GM19372 (cell line): ENCODE data around the gene SLCO3A1.

ENCODE experiments used
- ATAC-seq: cut with Tn5 transposase; IDR thresholded peaks from one replicate; pipeline ENCODE4 v1.9.1; 2021; ENCODE audit warnings: mild to moderate bottlenecking, low read depth, moderate library complexity; ENCODE audit not compliant: unreplicated experiment

The SLCO3A1 gene

DNA sequence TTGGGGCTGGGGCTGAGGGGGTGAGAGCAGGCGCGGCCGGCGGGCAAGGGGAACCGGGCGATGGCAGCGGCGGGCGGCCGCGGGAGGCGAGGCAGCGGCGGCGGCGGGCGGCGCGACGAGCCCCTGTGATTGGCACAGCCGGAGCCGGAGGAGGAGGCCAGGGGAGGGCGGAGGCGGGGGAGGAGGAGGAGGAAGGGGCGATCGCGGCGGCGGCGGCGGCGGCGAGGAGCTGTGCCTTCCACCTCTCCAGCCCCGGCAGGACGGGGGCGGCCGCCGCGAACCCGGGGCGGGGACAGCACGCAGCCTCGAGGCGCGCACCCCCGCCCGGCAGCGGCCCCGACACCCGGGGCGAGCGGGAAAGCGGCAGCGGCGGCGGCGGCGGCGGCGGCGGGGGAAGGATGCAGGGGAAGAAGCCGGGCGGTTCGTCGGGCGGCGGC is at the start of gene SLCO3A1:
Gene SLCO3A1 (plus strand): TSS at position 198 of the 437 bp plus-strand sequence.
- ATAC-seq = peak; percentile 15

GRCh38 chr15:91807122-91807521 is 46.4 kb upstream of the SLCO3A1 start:
- ATAC-seq = no peak

DNA sequence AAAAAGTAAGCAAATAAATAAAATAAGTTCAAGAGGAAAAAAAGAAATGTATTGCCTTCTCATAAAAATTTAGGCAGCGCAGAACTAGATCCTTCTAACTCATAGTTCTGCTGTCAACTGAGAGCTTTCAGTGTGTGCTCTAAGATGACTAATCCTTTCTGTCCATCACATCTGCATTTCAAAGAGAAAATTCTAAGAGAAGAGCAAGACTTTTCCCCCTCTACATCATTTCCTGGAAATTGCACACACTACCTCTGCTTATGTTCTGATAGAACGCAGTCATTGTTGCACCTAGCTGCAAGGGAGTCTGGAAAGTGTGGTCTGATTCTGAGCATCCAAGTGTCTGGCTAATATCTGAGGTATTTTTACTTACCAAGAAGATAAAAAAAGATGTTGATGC is 39.6 kb upstream of the SLCO3A1 start:
- ATAC-seq = no peak

DNA sequence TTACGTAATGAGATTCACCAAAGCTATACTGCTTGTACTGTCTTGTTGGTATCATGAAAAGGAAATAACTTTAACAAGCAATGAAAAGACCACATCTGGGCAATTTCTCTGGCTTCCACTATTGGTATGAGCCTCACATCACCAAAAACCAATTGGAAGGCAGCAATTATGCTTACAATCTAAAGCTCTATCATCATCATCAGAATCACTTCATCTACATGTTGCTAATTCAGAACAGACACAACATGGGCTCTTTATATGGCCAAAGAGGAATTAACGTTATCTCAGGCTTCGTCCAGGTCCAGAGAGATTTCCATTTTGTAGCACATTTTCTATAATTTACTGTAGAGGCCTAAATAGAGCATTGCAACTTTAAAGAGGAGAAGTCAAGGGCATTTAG is 36.6 kb upstream of the SLCO3A1 start:
- ATAC-seq = no peak

DNA sequence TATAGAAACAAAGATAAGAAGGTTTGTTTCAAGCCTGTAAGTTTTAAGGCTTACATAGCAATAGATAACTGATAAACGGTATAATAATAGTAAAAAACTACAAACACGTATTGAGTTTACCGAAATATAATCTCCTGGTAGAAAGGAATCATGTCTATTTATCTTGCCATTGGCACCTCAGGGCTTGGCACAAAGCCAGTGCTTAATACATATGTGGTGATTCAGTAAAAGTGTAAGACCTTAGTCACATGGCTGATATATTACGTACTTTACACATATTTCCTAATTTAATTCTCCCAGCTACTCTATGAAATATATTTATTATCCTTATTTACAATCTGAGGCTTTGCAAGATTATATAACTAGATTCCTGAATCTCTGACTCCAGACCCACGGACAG is 32.0 kb upstream of the SLCO3A1 start:
- no peak for ATAC-seq

GRCh38 chr15:91824256-91824655 is 29.3 kb upstream of the SLCO3A1 start:
- no peak for ATAC-seq

DNA sequence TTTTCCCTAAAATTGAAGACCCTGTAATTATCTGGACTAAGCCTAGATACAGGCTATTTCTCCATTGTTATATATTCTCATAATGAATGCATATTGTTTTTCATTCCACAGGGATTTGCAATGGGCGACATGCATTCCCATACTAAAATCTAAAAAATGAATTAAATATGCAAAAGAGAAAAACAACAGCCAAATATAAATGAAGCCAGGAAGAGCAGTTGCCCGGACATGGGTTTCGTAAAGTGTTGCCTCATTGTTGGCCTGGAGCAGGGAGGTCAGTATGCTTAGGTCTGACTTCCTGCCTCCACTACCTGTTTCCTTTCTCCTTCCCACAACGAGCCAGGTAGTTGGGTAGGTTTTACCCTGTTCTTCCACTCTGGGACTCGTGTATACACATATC is 27.1 kb upstream of the SLCO3A1 start:
- no peak for ATAC-seq

- ATAC-seq = no peak
Observed at GRCh38 chr15:91833056-91833455, 20.5 kb upstream of the SLCO3A1 start.

GRCh38 chr15:91839867-91840266 is 13.6 kb upstream of the SLCO3A1 start:
- no peak for ATAC-seq

DNA sequence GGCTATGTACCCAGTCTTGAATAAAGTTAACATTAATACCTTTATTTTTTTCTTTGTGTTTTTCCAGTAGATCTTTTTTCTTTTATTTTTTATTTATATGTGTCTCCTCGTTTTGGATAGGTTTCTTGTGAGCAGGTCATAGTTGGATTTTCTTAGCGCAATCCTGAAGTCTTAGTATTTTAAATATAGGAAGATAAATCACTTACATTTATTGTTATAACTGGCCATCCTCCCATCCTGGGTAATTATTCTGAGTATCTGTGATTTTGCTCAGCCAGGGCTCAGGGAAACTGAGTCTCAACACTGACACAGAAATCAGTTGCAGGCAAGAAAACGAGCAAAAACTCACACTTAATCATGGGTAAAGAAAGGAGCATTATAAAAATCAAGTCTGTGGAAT is 11.6 kb upstream of the SLCO3A1 start:
- no peak for ATAC-seq

GRCh38 chr15:91844341-91844740 is 9.2 kb upstream of the SLCO3A1 start:
- ATAC-seq = no peak

DNA sequence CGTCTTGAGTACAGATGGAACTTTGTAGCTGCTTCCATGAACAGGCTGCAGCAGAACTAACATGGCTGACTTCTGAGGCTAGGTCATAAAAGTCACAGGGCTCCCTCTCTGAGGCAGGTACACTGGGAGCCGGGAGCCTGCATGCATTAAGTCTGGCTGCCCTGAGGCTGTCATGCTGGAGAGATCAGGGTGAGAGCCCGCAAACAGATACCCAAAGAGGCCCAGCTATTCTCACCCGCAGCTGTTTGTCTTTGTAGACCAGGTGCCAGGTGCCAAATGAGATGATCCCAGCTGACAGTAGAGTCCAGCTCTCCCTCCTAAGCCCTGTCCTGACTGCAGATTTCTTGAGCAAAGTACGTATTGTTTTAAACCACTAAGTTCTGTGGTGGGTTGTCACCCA is 8.6 kb upstream of the SLCO3A1 start:
- no peak for ATAC-seq

- no peak for ATAC-seq
Observed at GRCh38 chr15:91845720-91846119, 7.8 kb upstream of the SLCO3A1 start.

DNA sequence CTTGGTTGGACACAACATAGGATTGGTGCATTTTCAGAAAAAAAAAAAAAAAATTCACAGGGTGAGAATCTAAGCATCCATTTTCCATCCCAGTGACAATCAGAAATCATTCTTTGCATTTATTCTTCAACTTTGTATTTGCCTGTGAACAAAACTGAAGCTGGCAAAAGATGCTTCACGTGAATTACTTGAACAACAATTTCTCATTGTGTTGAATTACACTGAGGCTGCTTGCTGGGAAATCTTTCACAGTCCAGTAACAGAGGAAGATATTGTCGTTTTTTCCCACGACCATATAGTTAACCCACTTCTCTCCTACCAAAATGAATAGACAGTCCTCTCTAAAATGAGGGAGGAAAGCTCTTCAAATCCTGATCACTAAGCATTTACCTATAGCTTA is 4.3 kb upstream of the SLCO3A1 start:
- ATAC-seq = no peak

GRCh38 chr15:91849749-91850161 is 3.8 kb upstream of the SLCO3A1 start:
- no peak for ATAC-seq

DNA sequence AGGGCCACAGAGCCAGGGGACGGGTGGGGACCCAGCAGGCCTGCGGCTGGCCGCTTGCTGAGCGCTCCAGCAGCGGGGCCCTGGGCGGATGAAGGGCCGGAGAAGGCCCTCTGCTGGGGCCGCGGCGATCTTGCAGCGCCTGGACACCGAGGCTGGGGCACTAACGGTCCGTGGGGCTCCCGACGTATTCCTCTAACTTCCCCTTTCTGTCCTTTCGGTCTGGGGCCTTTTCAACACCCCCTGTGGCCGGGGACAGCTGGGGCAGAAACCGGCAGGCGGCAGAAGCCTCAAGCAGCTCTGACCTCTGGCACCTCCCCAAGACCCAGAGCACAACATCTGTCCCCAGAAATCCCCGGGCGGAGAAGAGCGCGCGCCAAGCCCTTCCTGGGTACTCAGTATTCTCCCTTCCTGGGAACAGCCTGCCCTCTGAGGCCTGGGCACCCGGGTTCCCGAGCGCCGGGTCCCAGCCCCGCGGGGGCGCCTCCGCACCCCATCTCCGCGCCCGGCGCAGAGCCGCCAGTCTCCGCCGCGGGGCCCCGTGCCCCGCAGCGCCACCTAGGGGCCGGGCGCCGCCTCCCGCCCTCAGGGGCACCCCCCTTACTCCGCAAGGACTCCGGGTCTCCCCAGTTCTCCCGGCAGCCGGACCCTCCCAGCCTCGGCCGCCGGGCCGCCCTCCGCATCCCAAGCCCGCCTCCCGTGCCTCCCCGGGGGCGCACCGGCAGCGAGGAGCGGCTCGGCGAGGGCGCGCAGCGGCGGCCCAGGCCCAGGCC is 582 bp upstream of the SLCO3A1 start:
- ATAC-seq = peak; percentile 45

DNA sequence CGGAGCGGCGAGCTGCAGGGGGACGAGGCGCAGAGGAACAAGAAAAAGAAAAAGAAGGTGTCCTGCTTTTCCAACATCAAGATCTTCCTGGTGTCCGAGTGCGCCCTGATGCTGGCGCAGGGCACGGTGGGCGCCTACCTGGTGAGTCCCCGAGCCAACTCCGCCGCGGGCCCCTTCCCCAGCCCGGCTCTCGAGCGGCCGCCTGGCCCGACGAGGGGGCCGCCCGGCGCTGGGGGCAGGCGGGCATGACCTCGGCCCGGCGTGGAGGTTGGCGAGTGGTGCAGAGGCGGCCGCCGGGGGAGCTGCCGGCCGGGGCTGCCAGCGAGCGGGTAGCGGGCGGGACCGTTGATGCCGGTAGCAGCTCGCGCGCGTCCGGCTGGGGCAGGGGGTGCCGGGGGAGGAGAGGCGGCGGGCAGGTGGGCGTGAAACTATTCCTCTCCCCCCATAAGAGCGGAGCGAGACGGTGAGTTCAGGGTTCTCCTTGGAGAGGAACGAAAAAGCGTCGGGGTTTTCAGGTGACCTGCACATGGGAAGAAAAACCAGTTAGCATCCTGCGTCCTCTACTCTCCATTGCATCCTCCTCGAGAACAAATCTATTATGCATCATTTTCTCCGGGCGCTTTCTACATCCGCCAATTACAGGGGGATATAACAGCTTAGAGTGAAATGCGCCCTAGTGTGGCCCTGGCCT is 585 bp downstream of the SLCO3A1 start:
- ATAC-seq = no peak

GRCh38 chr15:91854639-91854990 is 1.1 kb downstream of the SLCO3A1 start:
- ATAC-seq = no peak

DNA sequence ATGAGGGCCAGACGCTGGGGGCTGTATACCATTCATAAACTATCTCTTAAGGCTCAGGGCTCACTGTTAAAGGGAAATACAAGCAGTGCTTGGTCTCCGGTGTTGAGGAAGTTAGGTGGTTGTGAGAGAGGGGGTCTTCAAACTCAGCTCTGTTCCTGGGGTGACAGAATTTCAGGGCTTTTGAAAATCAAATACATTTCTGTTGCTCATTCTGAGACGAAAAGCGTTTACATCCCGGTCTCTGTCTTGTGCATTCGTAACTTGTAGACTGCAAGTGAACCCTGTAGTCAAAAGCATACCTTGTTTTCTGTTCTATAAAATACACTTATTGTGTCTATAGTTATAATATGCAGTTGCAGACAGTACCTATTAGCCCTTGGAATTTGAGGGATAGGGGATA is 1.7 kb downstream of the SLCO3A1 start:
- ATAC-seq = no peak

DNA sequence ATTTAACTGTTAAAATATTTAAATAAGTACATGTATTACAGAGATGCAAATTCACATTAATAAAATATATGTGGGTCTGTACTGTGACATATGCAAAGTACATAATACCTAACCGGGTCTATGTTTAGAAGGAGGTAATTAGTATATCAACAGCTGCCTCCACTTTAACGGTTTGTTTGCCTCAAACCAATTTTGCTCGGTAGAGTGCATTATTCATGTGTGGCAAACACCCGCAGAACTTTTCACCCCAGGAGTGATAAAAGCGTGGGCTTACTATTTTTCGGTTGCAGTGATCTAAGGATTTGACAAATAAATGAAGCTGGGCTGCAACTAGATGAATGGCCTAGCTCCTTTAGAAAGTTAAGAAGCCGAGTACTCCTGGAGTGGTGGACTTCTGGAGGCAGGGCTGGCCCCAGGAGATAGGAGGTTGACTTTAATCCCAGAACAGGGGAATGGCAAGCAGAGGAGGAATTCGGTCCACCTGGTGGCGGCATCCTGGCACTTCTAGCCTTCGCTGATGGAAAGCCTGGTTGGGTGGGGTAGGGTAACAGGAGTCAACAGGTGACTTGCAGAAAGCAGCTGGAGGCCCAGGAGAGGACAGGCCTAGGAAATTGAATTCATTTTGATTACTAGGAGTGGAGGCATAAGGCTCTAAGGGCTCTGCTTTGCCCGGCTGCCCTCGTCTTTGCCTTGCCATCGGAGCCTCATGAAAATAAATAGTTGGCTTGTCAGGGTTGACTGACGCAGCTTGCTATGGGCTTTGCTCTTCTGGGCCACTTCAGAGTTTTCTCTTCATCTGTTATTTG is 2.4 kb downstream of the SLCO3A1 start:
- peak; percentile 29 for ATAC-seq

DNA sequence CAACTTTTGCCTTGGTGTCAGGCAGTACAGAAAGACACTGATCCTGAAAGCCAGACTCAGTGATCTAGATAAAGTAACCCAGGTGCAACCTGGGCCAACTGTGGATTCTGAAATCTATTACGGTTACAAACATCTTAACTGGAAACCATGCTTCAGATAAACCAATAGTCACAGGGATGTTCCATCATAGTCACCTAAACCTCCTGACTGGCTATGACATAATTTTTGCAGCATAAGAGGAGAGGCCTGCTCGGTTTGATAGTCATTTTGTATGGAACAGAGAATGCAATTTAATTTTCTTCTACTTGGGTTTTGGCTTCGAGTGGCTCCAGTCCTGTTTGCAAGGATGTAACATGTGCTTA is 3.7 kb downstream of the SLCO3A1 start:
- no peak for ATAC-seq
